Colonic mucosa (tissue), 4 donors: Measurements from ENCODE around the gene MITF. TPM values are rescaled to one million over a fixed set of nuclear protein-coding genes. Genes with fewer than 3 reads are reported as not detected.

ENCODE experiments used
- DNase-seq: peaks from one replicate; pipeline ENCODE4 v3.0.0-alpha.2; 2020
- H3K27ac ChIP-seq: fragments of 200-600 bp; one replicate; pipeline ENCODE4 v1.8.0; 2021
- H3K27me3 ChIP-seq: fragments of 200-600 bp; one replicate; pipeline ENCODE4 v1.8.0; 2021
- H3K36me3 ChIP-seq: fragments of 200-600 bp; one replicate; pipeline ENCODE4 v1.8.0; 2021
- H3K4me1 ChIP-seq: fragments of 200-600 bp; one replicate; pipeline ENCODE4 v1.8.0; 2021; ENCODE audit warnings: mild to moderate bottlenecking
- H3K4me3 ChIP-seq: fragments of 200-600 bp; one replicate; pipeline ENCODE4 v1.8.0; 2021
- H3K9ac ChIP-seq, 2 donors: one replicate each; pipeline ENCODE4 v1.7.0; 2013; ENCODE audit warnings: control low read depth in 2 of 2, low read depth in 2 of 2, low read length in 2 of 2
- H3K9me3 ChIP-seq: fragments of 200-600 bp; one replicate; pipeline ENCODE4 v1.8.0; 2021
- CTCF ChIP-seq: fragments of 200-600 bp; IDR thresholded peaks from one replicate; pipeline ENCODE4 v1.8.0; 2022; ENCODE audit warnings: antibody characterized with exemption, mild to moderate bottlenecking
- intact Hi-C: fragments of 100-400 bp; cut with DNase I; formaldehyde crosslinking; loops from one replicate; pipeline ENCODE4 v1.14.1; 2022
- total RNA-seq, 2 donors: library from RNA; stranded (reverse); fragmentation: NEBNext Ultra II Directional in 1 of 2; extraction: Animal tissue kit (Norgen Biotek cat#: 25700) in 1 of 2; gene quantifications; one replicate each; pipeline ENCODE4 v1.2.1, GENCODE V29; 2021
- donor health status: healthy.
- donor health status: DM: no; HTN: no; CAD: no.
- donor health status: DM: no; HTN: no; CAD: no.

Gene MITF
- total RNA-seq, 2 donors from 2014 or later, result 2.9 to 5.8 TPM

DNA sequence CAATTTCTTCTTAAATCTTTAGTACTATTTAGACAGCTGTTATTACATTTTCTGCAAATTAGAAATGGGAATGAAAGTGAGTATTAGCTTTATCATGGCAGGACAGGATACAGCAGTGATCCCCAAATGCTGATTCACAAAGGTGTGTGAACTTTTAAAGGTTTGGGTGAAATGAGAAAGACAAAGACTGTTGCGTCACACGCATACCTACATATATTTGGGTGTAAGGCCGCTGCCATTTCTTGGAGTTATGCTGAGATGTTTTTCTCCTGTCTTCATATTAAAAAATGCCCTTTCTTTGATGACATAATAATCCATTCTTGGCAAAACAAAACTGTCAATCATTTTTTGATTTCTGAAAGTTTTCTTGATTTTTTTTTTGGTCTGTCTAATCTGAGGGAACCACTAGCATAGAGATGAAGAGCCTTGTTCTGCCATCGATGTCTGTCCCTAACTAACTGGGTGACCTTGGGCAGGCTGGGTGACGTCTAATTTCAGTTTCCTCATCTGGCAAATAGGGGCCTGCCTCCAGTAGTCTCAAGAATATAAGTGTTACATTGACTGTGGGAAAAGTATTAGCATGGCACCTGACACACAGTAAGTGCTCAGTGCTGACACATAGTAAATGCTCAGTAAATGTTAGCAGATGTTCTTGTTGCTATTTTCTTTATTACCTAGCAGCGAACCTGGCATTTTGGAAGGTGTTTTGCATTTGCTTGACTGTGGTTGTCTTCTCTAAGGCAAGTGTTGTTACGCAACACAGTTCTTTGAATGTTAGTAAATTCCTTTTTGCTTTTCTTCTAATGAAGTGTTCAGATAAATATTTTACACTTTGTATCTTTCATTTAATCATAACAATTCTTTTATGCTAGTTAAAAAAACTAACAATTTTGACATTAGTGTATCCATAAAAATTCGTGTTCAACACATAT is 5.0 kb downstream of the MITF start:
- TF ChIP-seq CTCF, result no peak
- H3K4me3 ChIP-seq, result no peak overlapping the region
- no peaks in the 10 kb centered on the region for H3K9me3 ChIP-seq
- no peak overlapping the region for H3K9ac ChIP-seq
- intact Hi-C loops, result no loop called here
- no peak overlapping the region for H3K27ac ChIP-seq
- no peaks in the 10 kb centered on the region for H3K27me3 ChIP-seq
- H3K4me1 ChIP-seq, result no peaks in the 10 kb centered on the region
- no peaks in the 10 kb centered on the region for H3K36me3 ChIP-seq
- no peak for DNase-seq

DNA sequence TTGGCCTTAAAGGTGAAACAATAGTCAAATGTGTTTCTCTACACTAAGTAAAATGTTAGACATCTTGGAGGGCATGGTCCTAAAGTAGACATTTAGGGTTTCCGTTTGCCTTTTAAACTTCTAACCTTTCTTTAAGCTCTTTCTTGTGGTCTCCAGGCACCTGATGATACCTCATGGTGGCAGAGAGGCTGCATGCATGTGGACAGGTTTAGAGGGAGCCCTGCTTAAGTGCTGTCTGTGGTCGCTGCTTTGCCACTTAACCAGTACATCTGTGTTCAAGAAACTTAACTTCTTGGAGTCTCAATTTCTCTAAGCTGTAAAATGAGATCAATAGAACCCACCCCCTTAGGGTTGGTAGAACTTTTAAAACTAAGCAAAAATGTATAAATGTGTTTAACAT is 6.2 kb downstream of the MITF start:
- H3K36me3 ChIP-seq, result no peaks in the 10 kb centered on the region
- H3K27ac ChIP-seq, result no peak overlapping the region
- H3K27me3 ChIP-seq, result no peaks in the 10 kb centered on the region
- no peak for DNase-seq
- no peak overlapping the region for H3K4me3 ChIP-seq
- no peak overlapping the region for H3K9ac ChIP-seq
- no peaks in the 10 kb centered on the region for H3K4me1 ChIP-seq
- no peaks in the 10 kb centered on the region for H3K9me3 ChIP-seq
- intact Hi-C loops, result no loop called here
- no peak for TF ChIP-seq CTCF

DNA sequence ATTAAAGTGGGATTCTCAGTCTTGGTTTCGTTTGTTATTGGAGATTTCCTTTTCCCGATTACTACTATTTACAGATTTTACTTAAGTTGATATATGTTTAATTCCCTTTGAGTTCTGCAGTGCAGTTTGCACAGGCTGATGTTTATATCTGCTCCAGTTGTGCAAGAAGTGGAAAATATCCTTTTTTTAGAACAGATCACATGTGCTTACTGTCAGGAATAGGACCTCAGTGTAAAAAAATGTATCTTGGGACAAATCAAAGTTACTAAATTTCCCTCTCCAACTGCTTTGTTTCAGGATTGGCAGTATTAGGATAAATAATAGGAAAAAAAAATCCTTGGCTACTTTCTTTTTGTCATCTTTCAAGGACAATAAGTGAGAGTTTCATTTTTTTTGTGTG is 6.9 kb downstream of the MITF start:
- Histone ChIP-seq H3K4me3 (no peak overlapping the region), H3K36me3 (no peaks in the 10 kb centered on the region), H3K27me3 (no peaks in the 10 kb centered on the region), H3K9me3 (no peaks in the 10 kb centered on the region), H3K9ac (no peak overlapping the region), H3K4me1 (no peaks in the 10 kb centered on the region), H3K27ac (peak overlapping the region; percentile 19)
- no peak for DNase-seq
- intact Hi-C loops, result no loop called here
- TF ChIP-seq CTCF, result no peak

GRCh38 chr3:69747511-69748258 is 8.4 kb downstream of the MITF start:
- Histone ChIP-seq H3K27me3 (no peaks in the 10 kb centered on the region), H3K9ac (no peak overlapping the region), H3K27ac (peak overlapping the region; percentile 54), H3K36me3 (no peaks in the 10 kb centered on the region), H3K4me3 (no peak overlapping the region), H3K9me3 (no peaks in the 10 kb centered on the region), H3K4me1 (no peaks in the 10 kb centered on the region)
- no peak for TF ChIP-seq CTCF
- intact Hi-C loops, result no loop called here
- DNase-seq, result no peak

DNA sequence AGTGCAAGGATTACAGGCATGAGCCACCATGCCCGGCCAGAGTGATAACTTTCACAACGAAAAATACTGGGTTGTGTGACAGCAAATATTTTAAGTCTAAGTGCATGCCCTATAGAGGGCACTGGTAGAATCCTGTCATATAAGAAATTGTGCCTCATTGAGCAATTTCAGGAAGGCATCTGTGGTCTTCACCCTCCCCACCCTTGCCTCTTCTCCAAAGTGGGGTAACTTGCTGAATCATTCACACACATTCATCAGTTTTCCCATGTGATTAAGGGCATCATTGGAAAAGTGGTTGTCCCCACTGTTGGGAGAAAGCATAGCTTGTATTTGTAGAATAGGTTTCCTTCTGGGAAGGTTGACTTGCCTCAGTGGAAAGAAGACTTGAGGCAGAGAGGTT is 9.2 kb downstream of the MITF start:
- H3K36me3 ChIP-seq, result no peaks in the 10 kb centered on the region
- no peaks in the 10 kb centered on the region for H3K4me1 ChIP-seq
- intact Hi-C loops, result no loop called here
- no peak overlapping the region for H3K4me3 ChIP-seq
- H3K9ac ChIP-seq, result no peak overlapping the region
- no peaks in the 10 kb centered on the region for H3K27me3 ChIP-seq
- H3K9me3 ChIP-seq, result no peaks in the 10 kb centered on the region
- peak overlapping the region; percentile 54 for H3K27ac ChIP-seq
- no peak for DNase-seq
- TF ChIP-seq CTCF, result no peak
